Hepatocyte (in vitro differentiated cells): Measurements from ENCODE around the gene UBAP2. TPM values are rescaled to one million over a fixed set of nuclear protein-coding genes. Genes with fewer than 3 reads are reported as not detected.

Experiments used
- DNase-seq: peaks from one replicate; pipeline ENCODE4 v3.0.0-alpha.2; 2016; ENCODE audit warnings: low spot score
- H2AFZ ChIP-seq: fragments of 200-600 bp; sonication (generic); 2 replicates; pipeline ENCODE4 v1.6.0; 2016; ENCODE audit warnings: antibody characterized with exemption, mild to moderate bottlenecking
- H3K27ac ChIP-seq: fragments of 200-600 bp; sonication (generic); 2 replicates; pipeline ENCODE4 v1.5.1; 2016; ENCODE audit warnings: mild to moderate bottlenecking
- H3K27me3 ChIP-seq: fragments of 200-600 bp; sonication (generic); 2 replicates; pipeline ENCODE4 v1.6.1; 2016
- H3K36me3 ChIP-seq: fragments of 200-600 bp; sonication (generic); replicated peaks from 2 replicates; pipeline ENCODE4 v1.5.1; 2016; ENCODE audit warnings: low read depth; ENCODE audit not compliant: insufficient read depth
- H3K4me1 ChIP-seq: fragments of 200-600 bp; sonication (generic); 2 replicates; pipeline ENCODE4 v1.5.1; 2016; ENCODE audit warnings: mild to moderate bottlenecking, moderate library complexity; ENCODE audit not compliant: insufficient read depth
- H3K4me2 ChIP-seq: fragments of 200-600 bp; sonication (generic); 2 replicates; pipeline ENCODE4 v1.6.0; 2016
- H3K4me3 ChIP-seq: fragments of 200-600 bp; sonication (generic); 2 replicates; pipeline ENCODE4 v1.5.1; 2016; ENCODE audit warnings: mild to moderate bottlenecking
- H3K79me2 ChIP-seq: fragments of 200-600 bp; sonication (generic); 2 replicates; pipeline ENCODE4 v1.6.0; 2017; ENCODE audit warnings: mild to moderate bottlenecking
- H3K9me2 ChIP-seq: fragments of 200-600 bp; sonication (generic); replicated peaks from 2 replicates; pipeline ENCODE4 v1.6.0; 2017; ENCODE audit warnings: mild to moderate bottlenecking; ENCODE audit not compliant: insufficient read depth
- H3K9me3 ChIP-seq: fragments of 200-600 bp; sonication (generic); 2 replicates; pipeline ENCODE4 v1.5.1; 2016; ENCODE audit warnings: low read depth, mild to moderate bottlenecking
- H4K20me1 ChIP-seq: fragments of 200-600 bp; sonication (generic); 2 replicates; pipeline ENCODE4 v1.6.0; 2016; ENCODE audit warnings: mild to moderate bottlenecking; ENCODE audit not compliant: insufficient read depth, poor library complexity, severe bottlenecking
- EZH2 ChIP-seq: fragments of 200-600 bp; sonication (generic); IDR thresholded peaks from 2 replicates; pipeline ENCODE4 v1.6.1; 2016; ENCODE audit warnings: antibody characterized with exemption, mild to moderate bottlenecking, borderline replicate concordance
- EZH2phosphoT487 ChIP-seq: fragments of 200-600 bp; sonication (generic); IDR thresholded peaks from one replicate; pipeline ENCODE4 v1.6.1; 2018; ENCODE audit warnings: antibody characterized with exemption, mild to moderate bottlenecking, low read depth, moderate library complexity; ENCODE audit not compliant: unreplicated experiment, severe bottlenecking
- WGBS: methylation state at CpG from one replicate; pipeline ENCODE4 v1.1.6; 2016; ENCODE audit warnings: low lambda C conversion rate; ENCODE audit errors: missing lambda C conversion rate; 5-methylcytosine and 5-hydroxymethylcytosine counted together
- polyA plus RNA-seq: library from polyadenylated mRNA; unstranded; fragments of >200 nt; fragmentation: Nextera tagmentation; extraction: Ambion mirVana; gene quantifications from 2 replicates; pipeline ENCODE4 v1.2.1, GENCODE V29; 2016
- total RNA-seq: library from RNA; depleted of rRNA; stranded (reverse); fragments of >200 nt; gene quantifications from 2 replicates; pipeline ENCODE4 v1.2.3, GENCODE V29; 2014
- TF ChIP-seq, protein P1 (sequence below): fragments of 200-600 bp; sonication (generic); IDR thresholded peaks from 2 replicates; pipeline ENCODE4 v1.5.1; 2016; ENCODE audit warnings: antibody characterized with exemption, mild to moderate bottlenecking; ENCODE audit not compliant: poor library complexity

The UBAP2 gene
- total and polyA plus RNA-seq, 2 experiments from 2014 or later, result 22.4 to 24.9 TPM

- WGBS, result 67% methylated on average over 1 of the region's 1 CpG
- no peaks in the 10 kb centered on the region for H4K20me1 ChIP-seq
- H3K4me1 ChIP-seq, result no peaks in the 10 kb centered on the region
- TF ChIP-seq EZH2 (no peak), EZH2phosphoT487 (no peak)
- TF ChIP-seq, protein P1, sequence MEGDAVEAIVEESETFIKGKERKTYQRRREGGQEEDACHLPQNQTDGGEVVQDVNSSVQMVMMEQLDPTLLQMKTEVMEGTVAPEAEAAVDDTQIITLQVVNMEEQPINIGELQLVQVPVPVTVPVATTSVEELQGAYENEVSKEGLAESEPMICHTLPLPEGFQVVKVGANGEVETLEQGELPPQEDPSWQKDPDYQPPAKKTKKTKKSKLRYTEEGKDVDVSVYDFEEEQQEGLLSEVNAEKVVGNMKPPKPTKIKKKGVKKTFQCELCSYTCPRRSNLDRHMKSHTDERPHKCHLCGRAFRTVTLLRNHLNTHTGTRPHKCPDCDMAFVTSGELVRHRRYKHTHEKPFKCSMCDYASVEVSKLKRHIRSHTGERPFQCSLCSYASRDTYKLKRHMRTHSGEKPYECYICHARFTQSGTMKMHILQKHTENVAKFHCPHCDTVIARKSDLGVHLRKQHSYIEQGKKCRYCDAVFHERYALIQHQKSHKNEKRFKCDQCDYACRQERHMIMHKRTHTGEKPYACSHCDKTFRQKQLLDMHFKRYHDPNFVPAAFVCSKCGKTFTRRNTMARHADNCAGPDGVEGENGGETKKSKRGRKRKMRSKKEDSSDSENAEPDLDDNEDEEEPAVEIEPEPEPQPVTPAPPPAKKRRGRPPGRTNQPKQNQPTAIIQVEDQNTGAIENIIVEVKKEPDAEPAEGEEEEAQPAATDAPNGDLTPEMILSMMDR, result no peak
- H3K27ac ChIP-seq, result no peak overlapping the region
- no peaks in the 10 kb centered on the region for H3K36me3 ChIP-seq
- no peaks in the 10 kb centered on the region for H3K9me3 ChIP-seq
- H2AFZ ChIP-seq, result no peak overlapping the region
- no peaks in the 10 kb centered on the region for H3K27me3 ChIP-seq
- no peak for DNase-seq
- H3K4me3 ChIP-seq, result no peak overlapping the region
- no peaks in the 10 kb centered on the region for H3K79me2 ChIP-seq
- H3K9me2 ChIP-seq, result no peaks in the 10 kb centered on the region
- no peak overlapping the region for H3K4me2 ChIP-seq
Measured at GRCh38 chr9:34087370-34087769, 38.7 kb upstream of the UBAP2 start.

DNA sequence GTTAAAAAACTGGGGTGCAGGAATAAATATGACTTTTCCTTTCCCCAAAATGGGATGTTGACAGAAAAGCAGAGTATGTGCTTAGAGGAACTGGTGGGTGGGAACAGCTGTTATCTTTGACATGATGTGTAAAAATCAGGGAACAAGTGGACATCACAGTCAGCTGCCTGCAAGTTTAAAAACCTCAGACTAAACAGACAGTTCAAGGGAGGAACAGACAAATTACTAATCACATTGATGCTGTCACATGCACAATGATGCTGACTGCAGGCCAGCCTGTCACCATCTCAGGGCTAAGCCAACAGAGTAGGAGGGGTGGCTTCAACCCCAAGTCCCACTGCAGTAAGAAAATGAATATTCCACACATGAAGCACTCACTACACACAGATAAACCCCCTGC, 38.2 kb upstream of the UBAP2 start:
- H3K27me3 ChIP-seq, result no peaks in the 10 kb centered on the region
- no peak overlapping the region for H3K4me2 ChIP-seq
- TF ChIP-seq EZH2phosphoT487, result no peak
- TF ChIP-seq EZH2, result no peak
- TF ChIP-seq, protein P1, result no peak
- no peaks in the 10 kb centered on the region for H3K36me3 ChIP-seq
- H3K27ac ChIP-seq, result no peak overlapping the region
- H4K20me1 ChIP-seq, result no peaks in the 10 kb centered on the region
- no peaks in the 10 kb centered on the region for H3K4me1 ChIP-seq
- no peak overlapping the region for H2AFZ ChIP-seq
- no peaks in the 10 kb centered on the region for H3K9me2 ChIP-seq
- H3K79me2 ChIP-seq, result no peaks in the 10 kb centered on the region
- no peak overlapping the region for H3K4me3 ChIP-seq
- DNase-seq, result no peak
- no peaks in the 10 kb centered on the region for H3K9me3 ChIP-seq

DNA sequence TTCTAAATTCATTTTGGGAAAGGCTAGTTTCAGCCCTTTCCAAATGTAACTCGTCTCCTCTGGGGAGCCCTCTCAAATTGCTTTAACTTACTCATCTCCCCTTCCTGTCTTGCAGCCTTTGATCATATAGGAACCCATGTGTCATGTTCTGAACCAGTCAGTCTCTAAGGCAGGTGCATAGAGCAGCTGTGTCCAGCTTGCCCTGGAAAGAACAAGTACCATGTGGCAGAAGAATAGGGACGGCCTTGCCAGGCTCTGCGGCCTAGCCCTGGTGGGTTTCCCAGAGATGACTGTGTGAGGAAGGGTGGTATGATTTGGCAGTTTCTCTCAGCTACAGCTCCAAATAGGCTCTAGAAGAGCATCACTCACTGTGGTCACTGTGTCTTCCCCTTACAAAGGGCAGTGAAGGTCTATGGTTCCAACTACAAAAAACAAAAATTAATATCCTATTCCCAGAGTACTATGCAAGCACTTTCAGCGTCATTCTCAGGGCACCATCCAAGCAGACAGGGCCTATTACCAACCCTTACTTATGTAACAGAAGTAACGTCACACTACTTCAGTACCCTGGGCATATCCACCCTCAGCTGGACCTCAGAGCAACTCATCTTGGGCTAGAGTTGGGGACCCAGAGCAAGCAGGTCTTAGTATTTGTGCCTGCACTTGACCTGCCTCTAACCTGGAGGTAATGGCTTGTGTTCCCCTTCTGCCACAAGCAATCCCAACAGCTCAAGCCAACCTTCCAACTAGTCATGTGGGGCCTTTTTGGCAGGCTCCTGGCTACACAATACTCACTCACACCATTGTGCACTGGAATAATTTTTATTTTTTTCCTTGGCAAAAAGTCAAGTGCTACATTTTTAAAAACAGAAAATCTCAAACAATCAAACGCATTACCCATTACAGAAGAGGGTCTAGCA, 37.2 kb upstream of the UBAP2 start:
- Histone ChIP-seq H2AFZ (no peak overlapping the region), H3K27ac (peak overlapping the region; percentile 9), H3K36me3 (no peaks in the 10 kb centered on the region), H3K79me2 (no peaks in the 10 kb centered on the region), H3K4me1 (no peaks in the 10 kb centered on the region), H3K9me2 (no peaks in the 10 kb centered on the region), H3K9me3 (no peaks in the 10 kb centered on the region), H3K4me3 (no peak overlapping the region), H3K4me2 (no peak overlapping the region), H4K20me1 (no peaks in the 10 kb centered on the region), H3K27me3 (no peaks in the 10 kb centered on the region)
- WGBS, result 95% methylated on average over 6 of the region's 6 CpGs
- TF ChIP-seq EZH2phosphoT487, result no peak
- no peak for TF ChIP-seq EZH2
- TF ChIP-seq, protein P1, result no peak
- no peak for DNase-seq
